Natural killer cell (primary cell): Measurements from ENCODE around the gene ZNF503. TPM values are rescaled to one million over a fixed set of nuclear protein-coding genes. Genes with fewer than 3 reads are reported as not detected.

Source experiments
- ATAC-seq, 3 donors: fragments of 150-1000 bp in 2 of 3; fragments of 200-7000 bp in 1 of 3; cut with Tn5 transposase; 1 replicate in 1 of 3; 2 replicates in 2 of 3; pipeline ENCODE4 v1.10.0; 2021; ENCODE audit warnings: mild to moderate bottlenecking in 2 of 3, moderate library complexity in 2 of 3
- DNase-seq, 2 donors: peaks; one replicate each; pipeline versions ENCODE4 v3.0.0 to v3.0.0-alpha.2; 2013 to 2021; ENCODE audit warnings: mixed read lengths in 1 of 2
- H3K27ac ChIP-seq: one replicate; pipeline ENCODE4 v1.5.1; 2013; ENCODE audit warnings: mild to moderate bottlenecking, low read length
- H3K27me3 ChIP-seq: one replicate; pipeline ENCODE4 v1.6.1; 2013; ENCODE audit warnings: low read length; ENCODE audit not compliant: control insufficient read depth, insufficient read depth
- H3K36me3 ChIP-seq: one replicate; pipeline ENCODE4 v1.6.1; 2013; ENCODE audit warnings: low read length; ENCODE audit not compliant: control insufficient read depth, insufficient read depth
- H3K4me1 ChIP-seq: one replicate; pipeline ENCODE4 v1.6.1; 2013; ENCODE audit warnings: low read length; ENCODE audit not compliant: control insufficient read depth, insufficient read depth
- H3K4me3 ChIP-seq: one replicate; pipeline ENCODE4 v1.5.1; 2013; ENCODE audit warnings: low read length
- H3K9me3 ChIP-seq: one replicate; pipeline ENCODE4 v1.6.1; 2013; ENCODE audit warnings: low read length; ENCODE audit not compliant: control insufficient read depth, insufficient read depth
- H3K27ac Mint-ChIP-seq, 2 donors: one replicate each; pipeline ENCODE4 v1.8.0; 2022; ENCODE audit warnings: mild to moderate bottlenecking in 2 of 2, mixed read lengths in 2 of 2, moderate library complexity in 1 of 2
- H3K27me3 Mint-ChIP-seq, 2 donors: one replicate each; pipeline ENCODE4 v1.8.0; 2022; ENCODE audit warnings: low read depth in 2 of 2, mixed read lengths in 2 of 2
- H3K36me3 Mint-ChIP-seq: one replicate; pipeline ENCODE4 v1.8.0; 2022; ENCODE audit warnings: mixed read lengths
- H3K4me1 Mint-ChIP-seq, 2 donors: one replicate each; pipeline ENCODE4 v1.8.0; 2022; ENCODE audit warnings: mixed read lengths in 2 of 2
- H3K4me3 Mint-ChIP-seq: one replicate; pipeline ENCODE4 v1.8.0; 2022; ENCODE audit warnings: mild to moderate bottlenecking, moderate library complexity, mixed read lengths
- H3K9me3 Mint-ChIP-seq, 2 donors: one replicate each; pipeline ENCODE4 v1.8.0; 2022; ENCODE audit warnings: mixed read lengths in 2 of 2
- WGBS: methylation state at CpG from one replicate; pipeline ENCODE4 v1.1.7; 2013; ENCODE audit warnings: missing lambda C conversion rate; ENCODE audit not compliant: insufficient coverage; 5-methylcytosine and 5-hydroxymethylcytosine counted together
- intact Hi-C: fragments of 100-400 bp; cut with micrococcal nuclease; formaldehyde crosslinking; loops from one replicate; pipeline ENCODE4 v1.14.2; 2022
- total RNA-seq, 4 donors: library from RNA; stranded (reverse); fragments of 120-200 nt in 1 of 4; gene quantifications; one replicate each; pipeline versions ENCODE4 v1.2.3 to v1.2.4, GENCODE V29; 2013 to 2022
- TF ChIP-seq, protein P1 (sequence below): fragments of 200-600 bp; IDR thresholded peaks from one replicate; pipeline ENCODE4 v1.8.0; 2022; ENCODE audit warnings: antibody characterized with exemption

ZNF503 gene
- total RNA-seq, 3 donors from 2014 or later (not counting 1 experiment from before 2014, with no cell fraction given) = 0.27 to 1.2 (median 0.73) TPM

DNA sequence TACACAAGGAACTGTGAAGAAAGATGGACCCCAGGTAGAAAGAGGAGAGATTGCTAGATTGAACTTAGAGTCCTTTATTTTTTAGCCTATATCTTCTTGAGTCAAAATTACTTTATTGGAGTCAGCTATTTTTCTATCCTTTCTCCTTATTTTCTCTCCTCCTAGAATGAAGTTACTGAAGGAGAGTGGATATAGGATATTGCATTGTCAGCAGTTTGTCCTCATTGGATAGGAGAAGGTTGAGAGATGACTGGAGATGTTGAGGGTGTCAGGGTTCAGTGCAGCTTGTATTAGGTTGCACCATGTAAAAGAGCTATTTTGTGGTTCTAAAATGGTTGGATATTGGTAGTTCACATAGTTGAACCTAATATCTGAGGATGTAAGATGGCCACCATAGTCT lies 35.3 kb upstream of the ZNF503 start:
- H3K9me3 ChIP-seq = no peaks in the 10 kb centered on the region
- no peak for ATAC-seq
- H3K4me1 ChIP-seq = peaks cover 9% of the 10 kb centered on the region
- H3K27ac ChIP-seq = no peak overlapping the region
- H3K36me3 Mint-ChIP-seq = no peaks in the 10 kb centered on the region
- peaks cover 0 to 4% of the 10 kb centered on the region in 2 donors for H3K4me1 Mint-ChIP-seq
- TF ChIP-seq, protein P1, sequence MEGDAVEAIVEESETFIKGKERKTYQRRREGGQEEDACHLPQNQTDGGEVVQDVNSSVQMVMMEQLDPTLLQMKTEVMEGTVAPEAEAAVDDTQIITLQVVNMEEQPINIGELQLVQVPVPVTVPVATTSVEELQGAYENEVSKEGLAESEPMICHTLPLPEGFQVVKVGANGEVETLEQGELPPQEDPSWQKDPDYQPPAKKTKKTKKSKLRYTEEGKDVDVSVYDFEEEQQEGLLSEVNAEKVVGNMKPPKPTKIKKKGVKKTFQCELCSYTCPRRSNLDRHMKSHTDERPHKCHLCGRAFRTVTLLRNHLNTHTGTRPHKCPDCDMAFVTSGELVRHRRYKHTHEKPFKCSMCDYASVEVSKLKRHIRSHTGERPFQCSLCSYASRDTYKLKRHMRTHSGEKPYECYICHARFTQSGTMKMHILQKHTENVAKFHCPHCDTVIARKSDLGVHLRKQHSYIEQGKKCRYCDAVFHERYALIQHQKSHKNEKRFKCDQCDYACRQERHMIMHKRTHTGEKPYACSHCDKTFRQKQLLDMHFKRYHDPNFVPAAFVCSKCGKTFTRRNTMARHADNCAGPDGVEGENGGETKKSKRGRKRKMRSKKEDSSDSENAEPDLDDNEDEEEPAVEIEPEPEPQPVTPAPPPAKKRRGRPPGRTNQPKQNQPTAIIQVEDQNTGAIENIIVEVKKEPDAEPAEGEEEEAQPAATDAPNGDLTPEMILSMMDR = no peak
- no peak overlapping the region for H3K27ac Mint-ChIP-seq
- H3K4me3 ChIP-seq = no peak overlapping the region
- DNase-seq = no peak
- no peak overlapping the region for H3K4me3 Mint-ChIP-seq
- H3K27me3 Mint-ChIP-seq = peaks cover 15 to 20% of the 10 kb centered on the region in 2 donors
- no peaks in the 10 kb centered on the region for H3K9me3 Mint-ChIP-seq
- intact Hi-C loops = no loop called here
- H3K36me3 ChIP-seq = no peaks in the 10 kb centered on the region
- no peaks in the 10 kb centered on the region for H3K27me3 ChIP-seq

DNA sequence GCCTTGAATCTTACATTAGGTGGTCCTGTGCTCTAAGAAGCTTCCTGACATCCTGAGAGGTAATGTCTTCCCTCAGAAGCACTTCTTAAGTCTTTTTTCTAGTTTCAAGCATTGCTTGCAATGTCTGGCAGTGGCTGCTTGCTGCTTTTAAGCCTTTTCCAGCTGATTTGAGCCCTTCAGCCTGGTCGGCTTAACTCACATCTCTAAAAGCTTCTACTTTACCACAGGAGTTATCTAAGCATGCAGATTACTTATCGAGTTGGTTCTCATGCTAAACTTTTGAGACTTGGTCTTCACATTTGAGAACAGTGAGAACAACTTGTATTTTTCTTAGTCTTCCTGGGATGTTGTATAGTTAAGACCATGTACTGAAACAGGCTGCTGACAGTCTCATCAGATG lies 33.7 kb upstream of the ZNF503 start:
- Histone ChIP-seq H3K27ac (no peak overlapping the region), H3K27me3 (no peaks in the 10 kb centered on the region), H3K9me3 (no peaks in the 10 kb centered on the region), H3K36me3 (no peaks in the 10 kb centered on the region), H3K4me3 (no peak overlapping the region), H3K4me1 (peaks cover 22% of the 10 kb centered on the region)
- Mint-ChIP-seq H3K9me3 (no peaks in the 10 kb centered on the region), H3K4me3 (no peak overlapping the region), H3K27ac (no peak overlapping the region), H3K4me1 (peaks cover 0 to 16% of the 10 kb centered on the region in 2 donors), H3K27me3 (peaks cover 18 to 20% of the 10 kb centered on the region in 2 donors), H3K36me3 (no peaks in the 10 kb centered on the region)
- intact Hi-C loops = no loop called here
- 82% methylated on average over 2 of the region's 2 CpGs for WGBS
- TF ChIP-seq, protein P1 = no peak
- ATAC-seq = no peak
- no peak for DNase-seq

DNA sequence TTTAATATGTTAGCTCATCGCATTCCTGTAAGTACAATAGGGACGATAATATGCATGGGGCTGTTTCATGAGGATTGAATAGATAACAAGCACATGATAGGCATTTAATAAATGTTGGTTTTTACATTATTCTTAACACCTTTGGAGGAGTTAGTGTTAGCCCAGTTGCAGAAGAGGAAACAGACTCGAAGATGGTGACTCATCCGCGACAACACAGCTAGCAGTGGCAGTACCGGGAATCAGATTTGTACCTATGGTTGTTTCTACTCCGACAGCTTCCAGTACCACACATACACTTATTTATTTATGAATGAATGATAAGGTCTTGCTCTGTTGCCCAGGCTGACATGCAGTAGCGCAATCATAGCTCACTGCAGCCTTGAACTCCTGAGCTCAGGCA lies 32.7 kb upstream of the ZNF503 start:
- H3K4me1 ChIP-seq = peaks cover 22% of the 10 kb centered on the region
- WGBS = 94% methylated on average over 7 of the region's 8 CpGs
- no peak overlapping the region for H3K27ac ChIP-seq
- H3K36me3 ChIP-seq = no peaks in the 10 kb centered on the region
- TF ChIP-seq, protein P1 = no peak
- H3K36me3 Mint-ChIP-seq = no peaks in the 10 kb centered on the region
- H3K9me3 Mint-ChIP-seq = no peaks in the 10 kb centered on the region
- intact Hi-C loops = no loop called here
- H3K27me3 ChIP-seq = no peaks in the 10 kb centered on the region
- H3K4me3 Mint-ChIP-seq = no peak overlapping the region
- no peak overlapping the region for H3K27ac Mint-ChIP-seq
- H3K4me3 ChIP-seq = no peak overlapping the region
- no peak for ATAC-seq
- H3K4me1 Mint-ChIP-seq = peaks cover 0 to 18% of the 10 kb centered on the region in 2 donors
- H3K9me3 ChIP-seq = no peaks in the 10 kb centered on the region
- no peak for DNase-seq
- peaks cover 22 to 26% of the 10 kb centered on the region in 2 donors for H3K27me3 Mint-ChIP-seq

DNA sequence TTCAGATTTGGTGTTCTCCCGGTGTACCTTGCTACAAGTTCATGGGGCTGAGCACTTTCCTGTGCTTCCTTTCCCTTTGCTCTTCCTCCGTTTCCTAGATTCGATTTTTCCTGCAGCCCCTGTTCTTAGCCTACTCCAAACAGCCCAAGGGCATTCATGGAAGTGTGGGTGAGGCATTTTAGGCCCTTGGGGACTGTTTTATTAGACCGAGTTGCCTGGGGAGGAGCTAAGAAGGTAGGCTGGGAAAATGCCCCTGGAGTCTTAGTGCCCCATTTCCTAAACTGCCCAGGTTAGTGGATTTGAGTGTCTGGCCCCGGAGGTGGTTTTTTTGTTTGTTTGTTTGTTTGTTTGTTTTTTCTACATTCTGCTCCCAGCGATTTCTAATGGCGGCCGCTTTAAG lies 31.7 kb upstream of the ZNF503 start:
- H3K4me1 ChIP-seq = peaks cover 22% of the 10 kb centered on the region
- ATAC-seq (no peak), DNase-seq (no peak)
- no peak overlapping the region for H3K4me3 ChIP-seq
- no peaks in the 10 kb centered on the region for H3K36me3 Mint-ChIP-seq
- intact Hi-C loops = no loop called here
- H3K9me3 ChIP-seq = no peaks in the 10 kb centered on the region
- H3K9me3 Mint-ChIP-seq = no peaks in the 10 kb centered on the region
- H3K4me3 Mint-ChIP-seq = peak overlapping the region; percentile 69
- H3K27me3 ChIP-seq = no peaks in the 10 kb centered on the region
- H3K4me1 Mint-ChIP-seq = peaks cover 0 to 18% of the 10 kb centered on the region in 2 donors
- TF ChIP-seq, protein P1 = no peak
- H3K27me3 Mint-ChIP-seq = peaks cover 24 to 32% of the 10 kb centered on the region in 2 donors
- 88% methylated on average over 6 of the region's 8 CpGs for WGBS
- H3K36me3 ChIP-seq = no peaks in the 10 kb centered on the region
- H3K27ac ChIP-seq = no peak overlapping the region
- no peak overlapping the region for H3K27ac Mint-ChIP-seq
